Measurements from ENCODE around the gene TBC1D21. TPM values are rescaled to one million over a fixed set of nuclear protein-coding genes. Genes with fewer than 3 reads are reported as not detected.

The TBC1D21 gene
- total RNA-seq, 6 experiments from 2014 or later, result not detected

DNA sequence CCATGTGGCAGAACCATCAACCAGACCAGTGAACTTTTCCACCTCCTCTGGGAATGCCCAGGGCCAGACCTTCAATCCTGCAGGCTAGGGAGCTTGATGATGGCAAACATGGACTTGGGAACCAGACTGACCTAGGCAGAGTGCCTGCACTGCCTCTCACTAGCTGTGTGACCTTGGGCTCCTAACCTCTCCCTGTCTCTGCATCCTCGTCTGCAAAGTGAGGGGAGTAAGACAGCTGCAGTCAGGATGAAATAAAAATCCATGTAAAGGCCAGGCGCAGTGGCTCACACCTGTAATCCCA, 35.4 kb downstream of the TBC1D21 start:
- Mint-ChIP-seq H3K27me3 (ENCODE audit: insufficient read depth) (peaks cover 4% of the 10 kb centered on the region), H3K27ac (no peak overlapping the region), H3K9me3 (no peaks in the 10 kb centered on the region), H3K4me3 (no peak overlapping the region), H3K4me1 (ENCODE audit: low read depth) (peaks cover 17% of the 10 kb centered on the region), H3K36me3 (ENCODE audit: low read depth) (0 out of 2 replicates have a peak, but pooled peaks cover 4% of the 10 kb centered on the region)
- TF ChIP-seq, protein P1, sequence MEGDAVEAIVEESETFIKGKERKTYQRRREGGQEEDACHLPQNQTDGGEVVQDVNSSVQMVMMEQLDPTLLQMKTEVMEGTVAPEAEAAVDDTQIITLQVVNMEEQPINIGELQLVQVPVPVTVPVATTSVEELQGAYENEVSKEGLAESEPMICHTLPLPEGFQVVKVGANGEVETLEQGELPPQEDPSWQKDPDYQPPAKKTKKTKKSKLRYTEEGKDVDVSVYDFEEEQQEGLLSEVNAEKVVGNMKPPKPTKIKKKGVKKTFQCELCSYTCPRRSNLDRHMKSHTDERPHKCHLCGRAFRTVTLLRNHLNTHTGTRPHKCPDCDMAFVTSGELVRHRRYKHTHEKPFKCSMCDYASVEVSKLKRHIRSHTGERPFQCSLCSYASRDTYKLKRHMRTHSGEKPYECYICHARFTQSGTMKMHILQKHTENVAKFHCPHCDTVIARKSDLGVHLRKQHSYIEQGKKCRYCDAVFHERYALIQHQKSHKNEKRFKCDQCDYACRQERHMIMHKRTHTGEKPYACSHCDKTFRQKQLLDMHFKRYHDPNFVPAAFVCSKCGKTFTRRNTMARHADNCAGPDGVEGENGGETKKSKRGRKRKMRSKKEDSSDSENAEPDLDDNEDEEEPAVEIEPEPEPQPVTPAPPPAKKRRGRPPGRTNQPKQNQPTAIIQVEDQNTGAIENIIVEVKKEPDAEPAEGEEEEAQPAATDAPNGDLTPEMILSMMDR (IDR thresholded peaks at IDR 0.05), result no peak
- no peak for DNase-seq

DNA sequence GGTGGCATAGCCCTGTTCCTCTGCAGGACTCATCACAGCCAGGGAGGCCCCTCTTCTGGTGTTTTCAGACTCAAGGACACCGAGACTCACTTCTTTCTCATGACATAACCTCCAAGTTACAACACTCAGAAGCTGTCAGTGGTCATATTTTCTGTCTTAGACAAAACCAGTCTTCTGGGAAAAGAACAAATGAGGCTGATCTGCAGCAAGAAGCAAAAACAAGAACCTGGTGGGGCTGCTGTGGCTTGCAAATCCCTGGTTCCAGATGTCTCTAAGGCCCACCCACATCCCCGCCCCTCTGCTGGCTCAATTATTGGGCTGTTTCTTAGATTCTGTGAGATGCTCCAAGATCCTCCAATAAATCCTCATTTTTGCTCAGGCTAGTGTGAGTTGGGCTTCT, 36.3 kb downstream of the TBC1D21 start:
- Mint-ChIP-seq H3K4me3 (no peak overlapping the region), H3K9me3 (no peaks in the 10 kb centered on the region), H3K27me3 (ENCODE audit: insufficient read depth) (peaks cover 4% of the 10 kb centered on the region), H3K27ac (no peak overlapping the region), H3K36me3 (ENCODE audit: low read depth) (0 out of 2 replicates have a peak, but pooled peaks cover 4% of the 10 kb centered on the region), H3K4me1 (ENCODE audit: low read depth) (peaks cover 23% of the 10 kb centered on the region)
- no peak for DNase-seq
- TF ChIP-seq, protein P1 (IDR thresholded peaks at IDR 0.05), result no peak

DNA sequence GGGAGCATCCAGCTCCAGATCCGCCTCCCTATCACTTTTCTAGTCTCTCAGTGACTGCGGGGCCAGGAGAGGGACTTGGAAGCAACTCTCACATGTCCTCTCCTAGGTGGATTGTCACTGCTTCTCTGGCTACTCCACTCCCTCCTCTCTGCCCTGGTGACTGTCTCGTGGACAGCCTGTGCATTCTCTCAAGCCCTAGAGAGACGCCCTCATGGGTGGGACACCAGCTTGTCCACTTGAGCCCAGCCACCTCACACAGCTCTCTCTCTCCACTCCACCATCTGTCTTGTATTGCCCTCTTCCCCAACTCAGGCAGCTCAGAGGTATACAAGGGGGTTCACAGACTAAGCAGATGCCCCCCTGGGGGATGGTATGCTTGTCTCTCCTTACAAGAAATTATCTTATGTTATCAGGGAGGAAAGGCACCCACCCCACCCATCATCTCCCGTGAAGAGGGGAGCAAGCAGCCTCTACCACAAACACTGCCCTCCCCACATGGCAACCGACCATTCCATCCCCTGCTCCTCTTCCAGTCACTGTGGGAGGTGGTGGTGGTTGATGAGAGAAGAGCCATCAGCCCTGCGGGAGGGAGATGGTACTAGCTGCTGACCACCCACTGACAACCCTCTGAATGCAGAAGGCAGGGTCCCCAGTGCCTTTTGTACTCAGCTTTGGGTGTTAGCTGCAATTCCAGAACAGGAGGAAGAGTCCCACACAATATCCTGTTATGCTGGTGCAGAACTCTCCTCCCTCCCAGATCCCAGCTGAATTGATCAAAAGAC, 37.3 kb downstream of the TBC1D21 start:
- peaks cover 4% of the 10 kb centered on the region for H3K27me3 Mint-ChIP-seq (ENCODE audit: insufficient read depth)
- TF ChIP-seq, protein P1 (IDR thresholded peaks at IDR 0.05), result no peak
- DNase-seq, result no peak
- H3K27ac Mint-ChIP-seq, result no peak overlapping the region
- no peak overlapping the region for H3K4me3 Mint-ChIP-seq
- peaks cover 33% of the 10 kb centered on the region for H3K4me1 Mint-ChIP-seq (ENCODE audit: low read depth)
- no peaks in the 10 kb centered on the region; the same call in 1 of the 2 replicates for H3K9me3 Mint-ChIP-seq
- peaks cover 9% of the 10 kb centered on the region; the same call in 1 of the 2 replicates for H3K36me3 Mint-ChIP-seq (ENCODE audit: low read depth)

DNA sequence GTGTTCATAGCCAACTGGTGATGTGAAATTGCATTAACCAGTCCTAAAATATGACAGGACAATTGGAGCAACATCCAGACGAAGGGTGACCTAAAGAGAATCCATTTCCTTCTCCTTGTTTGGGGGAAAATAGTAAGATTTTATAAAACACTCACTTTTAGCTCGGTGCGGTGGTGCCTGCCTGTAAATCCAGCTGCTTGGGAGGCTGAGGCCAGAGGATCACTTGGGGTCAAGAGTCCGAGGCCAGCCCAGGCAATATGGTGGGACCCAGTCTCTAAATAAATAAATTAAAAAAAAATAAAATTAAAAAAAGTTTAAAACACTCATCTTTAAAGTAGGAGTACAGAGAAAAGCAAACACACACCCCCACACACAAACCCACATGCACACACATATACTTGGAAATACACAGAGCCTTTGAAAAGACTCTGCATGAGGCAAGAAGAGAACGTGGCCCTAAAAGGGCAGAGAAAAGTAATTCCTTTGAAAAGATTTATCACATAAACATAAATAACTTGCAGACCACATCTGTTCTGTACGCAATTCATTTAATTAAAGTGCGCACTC, 38.7 kb downstream of the TBC1D21 start:
- peaks cover 4% of the 10 kb centered on the region for H3K27me3 Mint-ChIP-seq (ENCODE audit: insufficient read depth)
- no peak for DNase-seq
- no peak overlapping the region for H3K4me3 Mint-ChIP-seq
- H3K27ac Mint-ChIP-seq, result no peak overlapping the region
- H3K36me3 Mint-ChIP-seq (ENCODE audit: low read depth), result peaks cover 11% of the 10 kb centered on the region; the same call in 1 of the 2 replicates
- H3K4me1 Mint-ChIP-seq (ENCODE audit: low read depth), result peaks cover 30% of the 10 kb centered on the region
- no peaks in the 10 kb centered on the region; the same call in 1 of the 2 replicates for H3K9me3 Mint-ChIP-seq
- TF ChIP-seq, protein P1 (IDR thresholded peaks at IDR 0.05), result no peak

DNA sequence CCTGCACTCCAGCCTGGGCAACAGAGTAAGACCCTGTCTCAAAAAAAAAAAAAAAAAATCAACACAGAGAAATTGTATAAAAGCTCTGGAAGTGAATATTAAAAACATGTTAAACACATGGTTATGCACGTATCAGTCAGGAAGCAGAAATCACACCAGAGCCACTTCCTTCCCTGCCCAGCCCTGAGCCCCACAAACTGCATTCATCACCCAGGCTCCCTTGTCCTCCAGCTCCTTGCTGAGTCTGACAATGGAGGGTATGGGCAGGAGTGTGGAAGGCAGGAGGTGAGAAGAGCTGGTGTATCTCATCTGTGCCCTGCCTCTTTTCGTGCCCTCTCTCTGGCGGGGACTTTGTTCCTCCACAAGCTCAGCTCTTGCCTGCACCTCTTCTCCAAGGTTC, 40.8 kb downstream of the TBC1D21 start:
- Mint-ChIP-seq H3K27me3 (ENCODE audit: insufficient read depth) (peaks cover 4% of the 10 kb centered on the region), H3K4me3 (no peak overlapping the region), H3K36me3 (ENCODE audit: low read depth) (peaks cover 29% of the 10 kb centered on the region), H3K27ac (no peak overlapping the region), H3K4me1 (ENCODE audit: low read depth) (peaks cover 41% of the 10 kb centered on the region), H3K9me3 (peaks cover 6% of the 10 kb centered on the region)
- TF ChIP-seq, protein P1 (IDR thresholded peaks at IDR 0.05), result no peak
- no peak for DNase-seq
